ENCODE measurements around the gene FXYD6. TPM values are rescaled to one million over a fixed set of nuclear protein-coding genes. Genes with fewer than 3 reads are reported as not detected.

Gene FXYD6
- total and polyA plus RNA-seq, 8 donors = 12.7 to 187 (median 40.6) TPM

DNA sequence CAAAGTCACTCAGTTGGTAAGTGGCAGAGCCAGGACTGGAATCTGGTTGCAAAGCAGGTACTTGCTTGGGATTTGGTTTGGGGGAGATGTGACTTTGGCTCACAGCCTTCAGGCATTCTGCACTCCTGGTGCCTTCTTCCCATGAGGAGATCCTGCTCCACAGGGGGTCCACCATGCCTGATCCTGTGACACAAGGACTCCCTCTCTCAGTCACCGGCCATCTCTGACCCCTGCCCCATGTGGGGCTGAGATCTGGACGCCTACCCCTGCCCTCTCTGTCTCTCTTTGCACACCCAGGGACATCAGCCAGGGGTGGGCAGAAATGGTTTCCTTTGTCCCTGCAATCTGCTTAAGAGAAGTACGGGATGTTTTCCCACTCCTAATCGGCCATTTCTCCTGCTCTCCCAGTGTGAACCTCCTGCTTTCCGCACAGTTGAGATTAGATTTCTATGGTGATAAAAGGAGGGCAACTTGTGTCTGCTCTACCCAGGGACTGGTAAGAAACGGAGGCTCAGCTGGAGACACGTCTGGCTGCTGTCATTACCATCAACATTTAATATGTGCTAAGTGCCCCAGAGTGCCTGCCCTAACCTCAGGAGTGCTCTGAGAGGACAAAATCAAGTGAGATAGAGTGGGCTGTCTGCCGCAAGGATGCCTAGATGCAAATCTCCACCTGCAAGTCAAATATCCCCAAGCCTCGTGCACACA, 11.1 kb upstream of the FXYD6 start:
- Histone ChIP-seq H3K27me3 (peaks cover 0 to 15% (median 0%) of the 10 kb centered on the region in 3 donors), H3K36me3 (no peaks in the 10 kb centered on the region), H3K27ac (peak overlapping the region in 1 of 5 donors; percentile 47), H3K9me3 (no peaks in the 10 kb centered on the region), H3K4me1 (peaks cover 3 to 36% (median 20%) of the 10 kb centered on the region in 4 donors), H3K4me3 (no peak overlapping the region)
- DNase-seq = peak in 1 of 2 donors; percentile 13
- TF ChIP-seq EP300 (IDR thresholded peaks at IDR 0.05) (no peak), POLR2AphosphoS5 (IDR thresholded peaks at IDR 0.05) (no peak), POLR2A (IDR thresholded peaks at IDR 0.05) (no peak)
- TF ChIP-seq, protein P1, sequence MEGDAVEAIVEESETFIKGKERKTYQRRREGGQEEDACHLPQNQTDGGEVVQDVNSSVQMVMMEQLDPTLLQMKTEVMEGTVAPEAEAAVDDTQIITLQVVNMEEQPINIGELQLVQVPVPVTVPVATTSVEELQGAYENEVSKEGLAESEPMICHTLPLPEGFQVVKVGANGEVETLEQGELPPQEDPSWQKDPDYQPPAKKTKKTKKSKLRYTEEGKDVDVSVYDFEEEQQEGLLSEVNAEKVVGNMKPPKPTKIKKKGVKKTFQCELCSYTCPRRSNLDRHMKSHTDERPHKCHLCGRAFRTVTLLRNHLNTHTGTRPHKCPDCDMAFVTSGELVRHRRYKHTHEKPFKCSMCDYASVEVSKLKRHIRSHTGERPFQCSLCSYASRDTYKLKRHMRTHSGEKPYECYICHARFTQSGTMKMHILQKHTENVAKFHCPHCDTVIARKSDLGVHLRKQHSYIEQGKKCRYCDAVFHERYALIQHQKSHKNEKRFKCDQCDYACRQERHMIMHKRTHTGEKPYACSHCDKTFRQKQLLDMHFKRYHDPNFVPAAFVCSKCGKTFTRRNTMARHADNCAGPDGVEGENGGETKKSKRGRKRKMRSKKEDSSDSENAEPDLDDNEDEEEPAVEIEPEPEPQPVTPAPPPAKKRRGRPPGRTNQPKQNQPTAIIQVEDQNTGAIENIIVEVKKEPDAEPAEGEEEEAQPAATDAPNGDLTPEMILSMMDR (IDR thresholded peaks at IDR 0.05) = no peak
- 39 to 67% (median 43%) methylated on average over 9 of the region's 9 CpGs for WGBS, 5 donors
- intact Hi-C loops (cut with DNase I; ENCODE audit: low total_unique reads) = no loop called here

DNA sequence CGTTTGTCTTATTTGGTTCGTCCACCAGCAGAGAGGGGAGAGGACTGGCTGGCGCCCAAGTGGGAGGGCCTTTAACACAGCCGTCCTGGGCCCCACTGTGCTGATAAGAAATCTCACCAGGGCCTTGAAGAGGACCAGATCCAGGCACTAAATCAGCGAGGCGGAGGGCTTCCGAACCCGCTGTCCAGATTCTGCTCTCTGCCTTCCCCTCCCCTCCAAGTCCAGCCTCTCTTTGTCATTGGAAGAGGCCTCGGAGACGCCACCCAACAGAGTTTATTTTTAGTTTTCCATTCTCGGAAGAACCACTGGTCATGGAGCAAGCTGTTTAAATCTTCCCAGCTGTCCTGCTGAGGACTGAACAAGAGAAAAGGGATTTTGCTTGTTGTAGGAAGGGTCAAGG, 9.3 kb upstream of the FXYD6 start:
- Histone ChIP-seq H3K4me1 (peaks cover 3 to 49% (median 23%) of the 10 kb centered on the region in 4 donors), H3K9me3 (no peaks in the 10 kb centered on the region), H3K27ac (peak overlapping the region; percentile 64 to 83 (median 78)), H3K4me3 (no peak overlapping the region), H3K36me3 (no peaks in the 10 kb centered on the region), H3K27me3 (peaks cover 0 to 15% (median 0%) of the 10 kb centered on the region in 3 donors)
- peak in 1 of 2 donors; percentile 93 for DNase-seq
- TF ChIP-seq POLR2AphosphoS5 (IDR thresholded peaks at IDR 0.05) = peak in 1 of 3 donors; percentile 29
- TF ChIP-seq POLR2A (IDR thresholded peaks at IDR 0.05) = no peak
- intact Hi-C loops (cut with DNase I; ENCODE audit: low total_unique reads) = no loop called here
- whole genome bisulfite sequencing, 5 donors = 17 to 38% (median 31%) methylated on average over 11 of the region's 11 CpGs

DNA sequence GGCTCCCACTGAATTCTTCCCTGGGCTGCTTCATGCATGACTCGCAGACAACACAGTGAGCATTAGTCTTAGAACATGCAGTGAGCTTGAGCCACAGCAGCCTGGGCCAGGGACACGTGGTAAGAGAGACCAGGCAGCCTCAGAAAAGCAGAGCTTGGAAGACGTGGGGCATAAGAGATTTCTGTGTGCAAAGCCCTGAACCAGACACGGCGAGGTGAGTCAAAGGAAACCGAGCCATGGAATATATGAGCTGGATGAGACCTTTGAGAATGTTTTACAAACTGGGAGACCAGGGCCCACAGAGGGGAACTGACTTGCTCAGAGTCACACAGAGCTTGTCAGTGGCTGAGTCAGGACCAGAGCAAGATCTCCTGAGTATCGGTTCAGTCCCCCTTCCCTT, 8.5 kb upstream of the FXYD6 start:
- Histone ChIP-seq H3K27ac (peak overlapping the region in 4 of 5 donors; percentile 74 to 83 (median 78)), H3K9me3 (no peaks in the 10 kb centered on the region), H3K4me1 (peaks cover 3 to 50% (median 23%) of the 10 kb centered on the region in 4 donors), H3K4me3 (no peak overlapping the region), H3K36me3 (no peaks in the 10 kb centered on the region), H3K27me3 (peaks cover 0 to 17% (median 0%) of the 10 kb centered on the region in 3 donors)
- DNase-seq = peak in 1 of 2 donors; percentile 46
- intact Hi-C loops (cut with DNase I; ENCODE audit: low total_unique reads) = no loop called here
- TF ChIP-seq, protein P1 (IDR thresholded peaks at IDR 0.05) = no peak
- WGBS, 5 donors = 60 to 82% (median 75%) methylated on average over 7 of the region's 7 CpGs

DNA sequence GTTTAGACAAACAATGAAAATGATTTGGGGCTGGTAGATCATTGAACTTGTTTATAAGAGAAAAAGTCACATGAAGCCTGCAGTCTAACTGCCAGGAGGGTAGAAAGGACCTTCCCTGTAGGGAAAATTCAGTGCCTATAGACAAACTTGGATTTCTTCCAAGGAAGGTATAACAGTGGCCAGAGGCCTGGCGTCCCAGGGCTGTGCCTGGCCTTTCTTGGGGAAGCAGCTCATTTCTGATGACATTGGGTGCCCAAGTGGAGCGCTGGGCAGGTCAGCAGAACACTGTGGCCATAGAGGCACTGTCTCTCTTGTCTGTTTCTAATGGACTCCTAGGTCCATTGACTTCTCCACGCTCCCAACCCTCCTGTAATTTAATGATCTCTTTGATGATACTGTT, 6.6 kb upstream of the FXYD6 start:
- WGBS, 5 donors = 66 to 83% (median 75%) methylated on average over 3 of the region's 3 CpGs
- Histone ChIP-seq H3K27me3 (peaks cover 0 to 36% (median 6%) of the 10 kb centered on the region in 3 donors), H3K4me1 (peaks cover 3 to 47% (median 21%) of the 10 kb centered on the region in 4 donors), H3K27ac (peak overlapping the region in 2 of 5 donors; percentile 4 to 83), H3K9me3 (no peaks in the 10 kb centered on the region), H3K4me3 (no peak overlapping the region), H3K36me3 (no peaks in the 10 kb centered on the region)
- intact Hi-C loops (cut with DNase I; ENCODE audit: low total_unique reads) = no loop called here
- no peak for TF ChIP-seq POLR2A (IDR thresholded peaks at IDR 0.05)
- no peak for TF ChIP-seq EP300 (IDR thresholded peaks at IDR 0.05)
- TF ChIP-seq, protein P1 (IDR thresholded peaks at IDR 0.05) = no peak
- TF ChIP-seq POLR2AphosphoS5 (IDR thresholded peaks at IDR 0.05) = no peak
- DNase-seq = peak in 1 of 2 donors; percentile 10

All from stomach (tissue), 9 donors.